ENCODE results near the gene BCL2A1.
"Not testable (repeated sequence)": the region's sequence is repeated elsewhere in the genome, so short reads cannot be mapped to it uniquely, and the experiment has no call there.

BCL2A1 gene

DNA sequence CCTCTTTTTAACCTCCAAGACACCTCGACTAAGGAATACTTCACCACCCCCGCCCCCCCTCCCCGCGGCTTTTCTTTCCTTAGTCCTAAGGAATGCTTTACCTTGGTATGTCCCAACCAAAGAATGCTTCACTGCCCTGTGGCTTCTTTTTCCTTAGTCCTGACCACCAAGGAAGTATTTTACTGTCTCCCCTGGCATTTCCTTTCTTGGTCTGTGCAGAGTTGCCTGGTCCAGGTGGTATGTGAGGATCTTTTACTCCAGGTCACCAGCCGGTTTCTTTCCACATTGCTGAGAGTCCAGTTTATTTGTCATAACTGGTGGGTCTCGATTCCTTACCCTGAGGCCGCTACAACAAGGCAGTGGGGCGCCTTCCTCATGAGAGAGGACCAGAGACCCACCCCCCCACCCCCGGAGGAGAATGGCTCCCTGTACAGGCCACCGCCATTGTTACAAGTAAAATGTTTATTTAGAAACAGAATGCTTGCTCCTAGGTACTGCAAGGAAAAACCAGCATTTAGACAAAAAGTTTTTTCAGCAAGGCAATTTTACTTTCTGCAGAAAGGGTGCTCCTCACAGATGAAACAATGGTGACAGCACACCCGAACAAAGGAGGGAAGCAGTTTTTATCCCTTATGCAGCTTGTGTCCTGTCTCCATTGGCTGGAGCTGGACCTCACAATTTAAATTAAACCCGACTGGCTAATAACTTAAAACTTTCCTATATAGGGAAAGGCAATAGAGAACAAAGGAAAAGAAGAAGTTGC is 51.1 kb downstream of the BCL2A1 start:
- no peak for DNase-seq

DNA sequence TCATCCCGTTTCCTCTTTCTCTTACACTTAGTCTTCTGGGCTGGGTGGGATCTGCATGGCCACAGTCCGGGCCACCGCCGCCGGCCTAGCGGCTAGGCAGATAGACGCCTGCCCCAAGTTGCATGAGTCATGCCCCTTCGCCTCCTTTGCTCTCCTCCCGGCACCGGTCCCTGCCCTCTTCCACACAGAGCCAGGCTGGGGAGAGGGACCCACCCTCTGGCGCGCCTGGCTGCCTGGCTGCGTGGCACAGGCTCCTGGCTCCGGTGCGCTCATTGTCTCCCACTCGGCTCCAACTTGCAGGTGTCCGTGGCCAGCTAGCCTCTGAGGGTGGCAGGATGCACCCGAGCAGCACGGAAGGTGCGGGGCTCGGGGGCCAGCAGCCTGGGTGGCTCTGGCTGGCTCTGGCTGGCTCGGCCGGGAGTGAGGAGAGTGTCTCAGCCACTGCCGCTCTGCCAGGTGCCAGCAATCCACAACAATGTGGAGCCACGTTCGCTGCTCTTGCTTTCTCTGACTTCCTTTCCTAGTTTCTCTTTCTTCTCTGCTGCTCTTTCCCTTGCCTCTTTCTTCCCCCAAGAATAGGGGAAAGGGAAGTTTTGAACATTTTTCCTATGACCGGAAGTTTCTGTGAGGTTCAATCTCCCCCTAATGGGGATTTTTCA is 51.8 kb downstream of the BCL2A1 start:
- no peak for DNase-seq

DNA sequence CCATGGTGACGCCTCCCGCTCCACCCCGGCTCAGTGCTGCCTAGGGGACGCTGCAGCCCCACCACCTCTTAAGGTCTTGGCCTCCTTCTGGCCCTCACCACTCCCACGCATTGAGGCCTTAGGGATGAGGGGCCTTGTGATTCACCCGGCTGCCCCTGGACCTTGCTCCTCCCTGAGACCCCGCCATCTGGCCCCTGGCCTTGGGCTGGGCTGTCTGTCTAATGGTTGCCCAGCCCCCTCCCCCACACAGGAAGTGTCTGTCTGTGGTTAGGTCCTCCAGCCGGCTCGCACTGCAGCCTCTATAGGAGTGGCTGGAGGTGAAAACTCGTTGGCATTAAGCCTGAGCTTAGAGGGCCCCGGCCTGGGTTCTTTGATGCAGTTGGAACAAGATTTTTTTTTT is 52.7 kb downstream of the BCL2A1 start:
- no peak for DNase-seq

DNA sequence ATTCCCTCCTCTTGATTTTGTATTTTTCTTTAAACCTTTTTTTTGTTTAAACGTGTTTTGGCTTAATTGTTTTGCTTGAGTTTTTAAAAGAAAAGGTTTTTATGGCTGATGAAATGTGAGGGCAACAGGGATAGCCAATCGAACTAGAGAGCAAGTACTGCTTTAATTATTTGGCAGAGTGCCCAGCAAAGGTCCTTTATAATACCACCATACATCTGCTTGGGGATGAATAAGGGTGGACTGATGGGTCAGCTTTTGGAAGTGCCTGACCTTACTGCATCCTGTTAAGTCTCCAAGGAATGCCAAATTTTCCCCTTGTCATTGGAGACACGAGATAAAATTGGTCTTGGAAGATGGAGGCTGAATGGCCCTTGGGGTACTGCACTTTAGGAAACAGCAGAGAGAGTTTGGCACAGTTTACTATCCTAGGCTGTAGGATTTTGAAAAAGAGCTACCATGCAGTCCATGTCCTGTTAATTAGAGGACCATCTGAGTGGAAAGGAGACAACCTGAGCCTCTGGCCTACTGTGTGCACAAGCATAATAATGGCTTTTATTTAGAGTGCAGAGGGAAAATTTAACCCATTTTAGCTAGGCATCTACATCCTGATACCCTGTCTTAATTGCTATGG is 54.4 kb downstream of the BCL2A1 start:
- no peak for DNase-seq

DNA sequence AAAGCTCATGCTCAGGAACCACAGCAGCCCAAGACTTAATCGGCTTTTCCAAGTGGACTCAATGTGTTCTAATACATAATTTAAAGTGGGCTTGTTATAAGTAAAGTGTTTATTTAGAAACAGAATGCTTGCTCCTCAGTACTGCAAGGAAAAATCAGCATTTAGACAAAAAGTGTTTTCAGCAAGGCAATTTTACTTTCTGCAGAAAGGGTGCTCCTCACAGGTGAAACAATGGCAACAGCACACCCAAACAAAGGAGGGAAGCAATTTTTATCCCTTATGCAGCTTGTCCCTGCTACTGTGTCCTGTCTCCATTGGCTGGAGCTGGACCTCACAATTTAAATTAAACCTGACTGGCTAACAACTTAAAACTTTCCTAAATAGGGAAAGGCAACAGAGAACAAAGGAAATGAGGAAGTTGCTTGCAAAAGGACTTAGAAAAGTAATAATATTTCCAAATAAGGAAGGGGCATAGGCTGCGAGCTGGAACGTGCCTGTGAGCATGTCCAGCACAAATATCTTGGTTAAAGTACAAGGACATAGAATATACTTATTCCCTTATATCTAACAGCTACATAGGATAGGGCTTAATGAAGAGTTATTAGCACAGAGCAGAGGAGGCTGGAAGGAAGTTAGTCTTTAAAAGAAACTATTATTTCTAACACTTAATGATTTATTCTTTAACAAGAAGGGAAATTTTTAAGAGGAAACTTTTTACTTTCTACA is 55.1 kb downstream of the BCL2A1 start:
- DNase-seq, result not testable (repeated sequence)

DNA sequence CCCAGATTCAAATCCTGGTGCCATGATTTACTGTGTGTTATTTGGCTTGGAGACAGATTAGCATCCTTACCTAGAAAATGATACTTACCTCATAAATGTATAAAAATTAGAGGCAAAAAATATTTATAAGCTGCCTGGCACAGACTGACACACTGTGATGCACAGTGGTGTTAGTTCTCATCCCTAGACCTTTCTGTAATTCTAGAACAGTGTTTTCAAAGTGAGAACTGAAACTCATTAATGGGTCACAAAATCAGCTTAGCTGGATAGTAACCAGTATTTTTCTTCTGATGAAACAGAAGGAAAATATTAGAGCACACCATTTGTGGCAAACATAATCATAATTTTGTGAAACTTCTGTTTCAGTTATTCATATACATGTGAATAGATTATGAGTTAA is 56.3 kb downstream of the BCL2A1 start:
- DNase-seq, result no peak
